ENCODE measurements around the gene KCNK18.

DNA sequence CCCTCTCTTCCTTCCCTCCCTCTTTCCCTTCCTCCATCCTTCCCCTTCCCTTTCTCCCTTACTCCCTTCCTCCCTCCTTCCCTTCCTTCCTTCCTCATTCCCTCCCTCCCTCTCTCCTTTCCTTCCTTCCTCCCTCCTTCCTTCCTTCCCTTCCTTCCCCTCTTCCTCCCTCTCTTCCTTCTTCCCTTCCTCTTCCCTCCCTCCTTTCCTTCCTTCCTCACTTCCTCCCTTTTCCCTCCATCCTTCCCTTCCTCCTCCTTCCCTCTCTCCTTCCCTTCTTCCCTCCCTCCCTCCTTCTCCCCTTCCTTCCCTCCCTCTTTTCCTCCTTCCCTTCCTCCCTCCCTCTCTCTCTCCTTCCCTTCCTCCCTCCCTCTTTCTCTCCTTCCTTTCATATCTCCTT is 30.9 kb downstream of the KCNK18 start:
- no peak for TF ChIP-seq CTCF (IDR thresholded peaks at IDR 0.05; ENCODE audit: extremely low read depth in 1 of 2, insufficient read depth in 1 of 2, low read depth in 1 of 2, low read length in 2 of 2)
- TF ChIP-seq POLR2AphosphoS5 (IDR thresholded peaks at IDR 0.05; ENCODE audit: insufficient read depth, low read depth, low read length), result no peak
- no peak for TF ChIP-seq MAX (IDR thresholded peaks at IDR 0.05; ENCODE audit: insufficient read depth, insufficient read length)
- TF ChIP-seq POLR2A (IDR thresholded peaks at IDR 0.05; ENCODE audit: low read depth, low read length), result no peak
- no peak for TF ChIP-seq GATA2 (IDR thresholded peaks at IDR 0.05; ENCODE audit: insufficient read depth, insufficient read length, low read depth, low read length)
- TF ChIP-seq FOS (IDR thresholded peaks at IDR 0.05; ENCODE audit: borderline replicate concordance, insufficient read depth, low read length), result no peak
- TF ChIP-seq MYC (IDR thresholded peaks at IDR 0.05; ENCODE audit: low read depth, low read length), result no peak
- TF ChIP-seq EZH2 (IDR thresholded peaks at IDR 0.05; ENCODE audit: borderline replicate concordance, low read depth, low read length, severe bottlenecking), result no peak
